GM06990 (cell line): Measurements from ENCODE around the gene DNAJB4.

ENCODE experiments used
- DNase-seq: peaks from one replicate; pipeline ENCODE4 v3.0.0-alpha.2; 2011; ENCODE audit not compliant: insufficient read length; ENCODE audit errors: extremely low read depth
- H3K27me3 ChIP-seq: replicated peaks from 2 replicates; pipeline ENCODE4 v1.6.0; 2011; ENCODE audit warnings: low read length; ENCODE audit not compliant: control insufficient read depth, insufficient read depth
- H3K36me3 ChIP-seq: 2 replicates; pipeline ENCODE4 v1.5.1; 2011; ENCODE audit warnings: low read length; ENCODE audit not compliant: control insufficient read depth, insufficient read depth
- H3K4me3 ChIP-seq: replicated peaks from 2 replicates; pipeline ENCODE4 v1.5.1; 2011; ENCODE audit warnings: low read depth, mild to moderate bottlenecking, control low read depth, low read length
- CTCF ChIP-seq: IDR thresholded peaks from 2 replicates; pipeline ENCODE4 v1.5.1; 2011; ENCODE audit warnings: low read length, control low read depth, mild to moderate bottlenecking, inconsistent platforms; ENCODE audit not compliant: insufficient read depth, poor library complexity, severe bottlenecking

DNAJB4 gene

GRCh38 chr1:77984629-77985028 is 20.1 kb upstream of the DNAJB4 start:
- TF ChIP-seq CTCF, result no peak
- Histone ChIP-seq H3K36me3 (no peaks in the 10 kb centered on the region), H3K27me3 (no peaks in the 10 kb centered on the region), H3K4me3 (no peak overlapping the region)
- DNase-seq, result no peak

DNA sequence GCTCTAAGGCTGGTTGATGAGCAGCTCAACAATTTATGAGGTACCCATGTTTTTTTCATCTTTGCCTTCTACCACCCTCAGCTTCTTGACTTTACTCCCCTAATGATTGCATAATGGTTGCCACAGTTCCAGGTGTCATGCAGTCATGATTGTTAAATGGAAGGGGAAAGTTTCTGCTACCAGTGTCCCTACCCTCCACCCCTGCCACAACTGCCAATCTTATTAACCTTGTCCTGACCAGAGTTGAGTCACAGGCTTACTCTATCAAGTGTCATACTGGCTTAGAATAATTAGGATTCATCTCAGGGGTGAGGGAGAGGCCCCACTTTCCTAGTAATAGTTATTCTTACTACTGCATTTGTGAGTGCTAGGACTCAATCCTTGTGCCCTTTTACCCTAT is 17.9 kb upstream of the DNAJB4 start:
- TF ChIP-seq CTCF, result no peak
- H3K27me3 ChIP-seq, result no peaks in the 10 kb centered on the region
- no peak for DNase-seq
- no peaks in the 10 kb centered on the region for H3K36me3 ChIP-seq
- no peak overlapping the region for H3K4me3 ChIP-seq

DNA sequence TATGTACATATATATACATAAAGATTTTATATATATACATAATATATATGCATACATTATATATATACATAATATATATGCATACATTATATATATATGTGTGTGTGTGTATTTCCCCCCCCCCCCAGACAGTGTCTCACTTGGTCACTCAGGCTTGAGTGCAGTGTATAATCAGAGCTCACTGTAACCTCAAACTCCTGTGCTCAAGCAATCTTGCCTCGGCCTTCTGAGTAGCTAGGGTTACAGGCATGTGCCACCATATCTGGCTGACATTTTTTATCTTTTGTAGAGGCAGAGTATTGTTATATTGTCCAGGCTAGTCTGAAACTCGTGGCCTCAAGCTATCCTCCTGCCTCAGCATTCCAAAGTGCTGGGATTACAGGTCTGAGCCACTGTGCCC is 16.8 kb upstream of the DNAJB4 start:
- Histone ChIP-seq H3K36me3 (no peaks in the 10 kb centered on the region), H3K4me3 (no peak overlapping the region), H3K27me3 (no peaks in the 10 kb centered on the region)
- no peak for TF ChIP-seq CTCF
- no peak for DNase-seq

- no peaks in the 10 kb centered on the region for H3K36me3 ChIP-seq
- no peaks in the 10 kb centered on the region for H3K27me3 ChIP-seq
- DNase-seq, result no peak
- no peak overlapping the region for H3K4me3 ChIP-seq
- no peak for TF ChIP-seq CTCF
Observed at GRCh38 chr1:77989744-77990143, 15.0 kb upstream of the DNAJB4 start.

DNA sequence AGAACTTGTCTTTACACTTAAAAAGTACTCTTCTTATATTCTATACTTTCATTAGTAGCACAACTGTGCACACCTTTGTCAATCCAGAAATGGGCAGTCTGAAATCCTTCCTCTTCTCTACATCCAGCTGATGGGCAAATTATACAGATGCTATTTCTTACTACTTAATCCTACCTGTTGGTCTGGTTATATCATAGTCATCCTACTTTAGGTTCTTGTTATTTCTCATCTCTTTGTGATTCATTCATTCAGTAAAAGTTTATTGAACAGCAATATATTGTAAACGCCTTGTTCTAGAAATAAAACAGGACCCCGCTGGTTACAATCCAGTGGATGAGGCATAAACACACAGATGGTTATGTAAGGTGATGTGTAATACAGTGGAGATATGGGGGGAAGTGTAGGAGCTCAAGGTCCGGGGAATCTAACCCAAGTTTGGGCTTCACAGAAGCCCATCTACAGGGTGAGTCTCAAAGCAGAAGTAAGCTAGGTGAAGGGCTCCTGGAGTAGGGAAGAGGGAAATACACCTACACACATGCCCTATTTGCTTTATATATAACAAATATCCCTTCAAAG is 14.0 kb upstream of the DNAJB4 start:
- no peak for TF ChIP-seq CTCF
- Histone ChIP-seq H3K36me3 (no peaks in the 10 kb centered on the region; the same call in 1 of the 2 replicates), H3K27me3 (no peaks in the 10 kb centered on the region), H3K4me3 (no peak overlapping the region)
- no peak for DNase-seq

DNA sequence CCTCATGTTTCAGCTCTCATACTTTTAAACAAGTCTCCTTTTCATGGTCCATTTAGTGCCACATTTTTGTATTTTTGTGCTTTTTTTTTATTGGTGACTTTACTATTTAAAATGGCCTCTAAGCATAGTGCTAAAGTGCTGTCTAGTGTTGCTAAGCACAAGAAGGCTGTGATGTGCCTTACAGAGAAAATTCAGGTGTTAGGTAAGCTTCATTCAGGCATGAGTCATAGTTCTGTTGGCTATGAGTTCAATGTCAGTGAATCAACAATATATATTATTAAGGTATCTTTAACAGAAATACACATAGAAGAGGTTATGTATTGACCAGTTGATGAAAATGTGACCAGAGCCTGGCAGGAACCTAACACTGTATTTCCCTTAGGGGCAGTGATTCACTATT is 13.1 kb upstream of the DNAJB4 start:
- Histone ChIP-seq H3K27me3 (no peaks in the 10 kb centered on the region), H3K4me3 (no peak overlapping the region), H3K36me3 (no peaks in the 10 kb centered on the region; the same call in 1 of the 2 replicates)
- no peak for DNase-seq
- TF ChIP-seq CTCF, result no peak
